Right atrium auricular region (tissue), 2 donors: ENCODE data around the gene GLIPR1. TPM values are rescaled to one million over a fixed set of nuclear protein-coding genes. Genes with fewer than 3 reads are reported as not detected.
"Not testable (repeated sequence)": the region's sequence is repeated elsewhere in the genome, so short reads cannot be mapped to it uniquely, and the experiment has no call there.

Experiments
- DNase-seq: peaks from one replicate; pipeline ENCODE4 v3.0.0-alpha.2; 2019; ENCODE audit warnings: low spot score
- H3K27ac ChIP-seq, 2 donors: fragments of 200-600 bp; sonication (generic); 1 replicate in 1 of 2; 2 replicates in 1 of 2; pipeline ENCODE4 v1.5.1; 2016 to 2019
- H3K27me3 ChIP-seq, 2 donors: fragments of 200-600 bp; sonication (generic); one replicate each; pipeline versions ENCODE4 v1.5.1 to v1.6.0; 2017 to 2019
- H3K36me3 ChIP-seq: fragments of 200-600 bp; sonication (generic); one replicate; pipeline ENCODE4 v1.5.1; 2016
- H3K4me1 ChIP-seq, 2 donors: fragments of 200-600 bp; sonication (generic); one replicate each; pipeline versions ENCODE4 v1.5.1 to v1.6.0; 2017 to 2019
- H3K4me3 ChIP-seq, 2 donors: fragments of 200-600 bp; sonication (generic); 1 replicate in 1 of 2; 2 replicates in 1 of 2; pipeline ENCODE4 v1.5.1; 2017 to 2019; ENCODE audit warnings: mild to moderate bottlenecking in 1 of 2, moderate library complexity in 1 of 2
- H3K9me3 ChIP-seq, 2 donors: fragments of 200-600 bp; sonication (generic); one replicate each; pipeline ENCODE4 v1.5.1; 2019
- CTCF ChIP-seq, 2 donors: fragments of 200-600 bp; sonication (generic); IDR thresholded peaks; one replicate each; pipeline ENCODE4 v1.5.1; 2019; ENCODE audit warnings: antibody characterized with exemption in 2 of 2
- total RNA-seq, 2 donors: library from RNA; depleted of rRNA; stranded (reverse); fragments of >200 nt; gene quantifications; one replicate each; pipeline ENCODE4 v1.1.0, GENCODE V29; 2016

The GLIPR1 gene
- total RNA-seq, 2 donors from 2014 or later = 6.4 to 14.1 TPM

GRCh38 chr12:75483431-75483830 lies 2.9 kb downstream of the GLIPR1 start:
- TF ChIP-seq CTCF (IDR thresholded peaks at IDR 0.05) = no peak
- DNase-seq = no peak
- H3K4me3 ChIP-seq = peak overlapping the region in 1 of 2 donors; percentile 1
- H3K27ac ChIP-seq = peak overlapping the region in 1 of 2 donors; percentile 29
- H3K9me3 ChIP-seq = no peaks in the 10 kb centered on the region
- no peaks in the 10 kb centered on the region for H3K4me1 ChIP-seq
- no peaks in the 10 kb centered on the region for H3K36me3 ChIP-seq
- H3K27me3 ChIP-seq = no peaks in the 10 kb centered on the region

- H3K27me3 ChIP-seq, H3K27ac ChIP-seq, H3K4me3 ChIP-seq, DNase-seq, H3K4me1 ChIP-seq, H3K9me3 ChIP-seq, H3K36me3 ChIP-seq: not testable (repeated sequence)
Observed at GRCh38 chr12:75484450-75484849, 3.9 kb downstream of the GLIPR1 start.

- Histone ChIP-seq H3K27me3 (no peaks in the 10 kb centered on the region), H3K4me3 (no peak overlapping the region), H3K27ac (no peak overlapping the region), H3K9me3 (no peaks in the 10 kb centered on the region), H3K4me1 (no peaks in the 10 kb centered on the region), H3K36me3 (no peaks in the 10 kb centered on the region)
- no peak for TF ChIP-seq CTCF (IDR thresholded peaks at IDR 0.05)
- DNase-seq = no peak
Observed at GRCh38 chr12:75487308-75487707, 6.8 kb downstream of the GLIPR1 start.

GRCh38 chr12:75488553-75488952 lies 8.0 kb downstream of the GLIPR1 start:
- DNase-seq = no peak

GRCh38 chr12:75489187-75489586 lies 8.6 kb downstream of the GLIPR1 start:
- no peak overlapping the region for H3K27ac ChIP-seq
- no peaks in the 10 kb centered on the region for H3K9me3 ChIP-seq
- H3K4me1 ChIP-seq = no peaks in the 10 kb centered on the region
- H3K4me3 ChIP-seq = no peak overlapping the region
- no peak for DNase-seq
- TF ChIP-seq CTCF (IDR thresholded peaks at IDR 0.05) = no peak
- H3K27me3 ChIP-seq = no peaks in the 10 kb centered on the region
- H3K36me3 ChIP-seq = no peaks in the 10 kb centered on the region

More at GRCh38 chr12:75488553-75488952, 8.0 kb downstream of the GLIPR1 start:
- H3K9me3 ChIP-seq = no peaks in the 10 kb centered on the region
- peak in 1 of 2 donors; percentile 49 for TF ChIP-seq CTCF (IDR thresholded peaks at IDR 0.05)
- no peaks in the 10 kb centered on the region for H3K4me1 ChIP-seq
- H3K4me3 ChIP-seq = no peak overlapping the region
- H3K27ac ChIP-seq = no peak overlapping the region
- no peaks in the 10 kb centered on the region for H3K27me3 ChIP-seq
- H3K36me3 ChIP-seq = no peaks in the 10 kb centered on the region

- Histone ChIP-seq H3K4me1 (no peaks in the 10 kb centered on the region), H3K36me3 (no peaks in the 10 kb centered on the region), H3K27ac (no peak overlapping the region)
Observed at GRCh38 chr12:75489613-75490210, 9.2 kb downstream of the GLIPR1 start.

More at GRCh38 chr12:75489613-75490210, 9.2 kb downstream of the GLIPR1 start:
- Histone ChIP-seq H3K27me3 (no peaks in the 10 kb centered on the region), H3K9me3 (no peaks in the 10 kb centered on the region), H3K4me3 (no peak overlapping the region)
- no peak for DNase-seq
- TF ChIP-seq CTCF (IDR thresholded peaks at IDR 0.05) = no peak
